ENCODE data around the gene DNAJC9.
"Not testable (repeated sequence)": the region's sequence is repeated elsewhere in the genome, so short reads cannot be mapped to it uniquely, and the experiment has no call there.

The DNAJC9 gene

DNA sequence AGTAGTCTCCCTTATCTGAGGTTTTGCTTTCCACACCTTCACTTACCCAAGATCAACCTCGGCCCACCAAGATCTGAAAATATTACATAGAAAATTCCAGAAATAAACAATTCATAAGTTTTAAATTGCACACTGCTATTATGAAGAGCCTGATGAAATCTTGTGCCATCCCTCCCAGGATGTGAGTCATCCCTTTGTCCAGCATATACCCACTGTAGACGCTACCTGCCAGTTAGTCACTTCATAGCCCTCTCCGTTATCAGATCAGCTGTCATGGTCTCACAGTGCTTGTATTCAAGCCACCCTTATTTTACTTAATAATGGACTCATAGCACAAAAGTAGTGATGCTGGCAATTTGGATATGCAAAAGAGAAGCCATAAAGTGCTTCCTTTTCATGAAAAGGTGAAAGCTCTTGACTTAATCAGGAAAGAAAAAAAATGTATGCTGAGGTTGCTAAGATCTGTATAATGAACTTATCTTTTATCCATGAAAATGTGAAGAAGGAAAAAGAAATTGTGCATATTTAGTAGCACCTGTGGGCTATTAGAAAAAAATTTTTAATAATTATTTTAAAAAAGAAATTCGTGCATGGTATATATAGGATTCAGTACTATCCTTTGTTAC, 15.2 kb upstream of the DNAJC9 start:
- H4K20me1 ChIP-seq (ENCODE audit: insufficient read depth) = no peaks in the 10 kb centered on the region
- H3K4me3 ChIP-seq (IDR thresholded peaks at IDR 0.05; ENCODE audit: insufficient read depth, low read depth, low read length) = no peak overlapping the region
- no peaks in the 10 kb centered on the region for H3K36me3 ChIP-seq (ENCODE audit: insufficient read depth)
- H3K79me2 ChIP-seq (ENCODE audit: insufficient read depth, low read depth) = no peaks in the 10 kb centered on the region
- no peak overlapping the region for H3K27ac ChIP-seq
- no peak overlapping the region for H2AFZ ChIP-seq (ENCODE audit: low read depth)
- TF ChIP-seq, protein P1, sequence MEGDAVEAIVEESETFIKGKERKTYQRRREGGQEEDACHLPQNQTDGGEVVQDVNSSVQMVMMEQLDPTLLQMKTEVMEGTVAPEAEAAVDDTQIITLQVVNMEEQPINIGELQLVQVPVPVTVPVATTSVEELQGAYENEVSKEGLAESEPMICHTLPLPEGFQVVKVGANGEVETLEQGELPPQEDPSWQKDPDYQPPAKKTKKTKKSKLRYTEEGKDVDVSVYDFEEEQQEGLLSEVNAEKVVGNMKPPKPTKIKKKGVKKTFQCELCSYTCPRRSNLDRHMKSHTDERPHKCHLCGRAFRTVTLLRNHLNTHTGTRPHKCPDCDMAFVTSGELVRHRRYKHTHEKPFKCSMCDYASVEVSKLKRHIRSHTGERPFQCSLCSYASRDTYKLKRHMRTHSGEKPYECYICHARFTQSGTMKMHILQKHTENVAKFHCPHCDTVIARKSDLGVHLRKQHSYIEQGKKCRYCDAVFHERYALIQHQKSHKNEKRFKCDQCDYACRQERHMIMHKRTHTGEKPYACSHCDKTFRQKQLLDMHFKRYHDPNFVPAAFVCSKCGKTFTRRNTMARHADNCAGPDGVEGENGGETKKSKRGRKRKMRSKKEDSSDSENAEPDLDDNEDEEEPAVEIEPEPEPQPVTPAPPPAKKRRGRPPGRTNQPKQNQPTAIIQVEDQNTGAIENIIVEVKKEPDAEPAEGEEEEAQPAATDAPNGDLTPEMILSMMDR (conservative IDR thresholded peaks at IDR 0.05; ENCODE audit: low read depth, low read length) = no peak
- no peaks in the 10 kb centered on the region for H3K27me3 ChIP-seq (ENCODE audit: insufficient read depth, low read depth)
- no peak overlapping the region for H3K9ac ChIP-seq
- H3K4me1 ChIP-seq (ENCODE audit: low read depth, poor library complexity, severe bottlenecking) = no peaks in the 10 kb centered on the region
- no peak overlapping the region for H3K4me2 ChIP-seq

DNA sequence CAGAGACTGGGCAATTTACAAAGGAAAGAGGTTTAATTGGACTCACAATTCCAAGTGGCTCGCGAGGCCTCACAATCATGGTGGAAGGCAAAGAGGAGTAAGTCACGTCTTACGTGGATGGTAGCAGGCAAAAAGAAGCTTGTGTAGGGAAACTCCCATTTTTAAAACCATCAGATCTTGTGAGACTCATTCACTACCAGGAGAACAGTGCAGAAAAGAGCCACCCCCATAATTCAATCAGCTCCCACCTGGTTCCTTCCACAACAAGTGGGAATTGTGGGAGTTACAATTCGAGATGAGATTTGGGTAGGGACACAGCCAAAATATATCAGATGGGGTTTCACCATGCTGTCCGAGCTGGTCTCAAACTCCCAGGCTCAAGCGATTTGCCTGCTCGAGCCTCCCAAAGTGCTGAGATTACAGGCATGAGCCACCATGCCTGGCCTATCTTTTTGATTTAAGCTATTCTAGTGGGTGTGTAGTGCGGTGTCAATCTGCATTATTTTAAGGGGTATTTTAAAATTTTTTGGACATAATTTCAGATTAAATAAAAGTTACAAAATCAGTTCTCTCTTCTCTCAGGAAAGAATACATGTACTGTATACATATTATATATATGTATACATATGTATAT, 14.4 kb upstream of the DNAJC9 start:
- Histone ChIP-seq H2AFZ (ENCODE audit: low read depth) (no peak overlapping the region), H3K4me1 (ENCODE audit: low read depth, poor library complexity, severe bottlenecking) (no peaks in the 10 kb centered on the region), H3K27me3 (ENCODE audit: insufficient read depth, low read depth) (no peaks in the 10 kb centered on the region), H4K20me1 (ENCODE audit: insufficient read depth) (no peaks in the 10 kb centered on the region), H3K79me2 (ENCODE audit: insufficient read depth, low read depth) (no peaks in the 10 kb centered on the region), H3K27ac (no peak overlapping the region), H3K36me3 (ENCODE audit: insufficient read depth) (no peaks in the 10 kb centered on the region), H3K4me3 (IDR thresholded peaks at IDR 0.05; ENCODE audit: insufficient read depth, low read depth, low read length) (no peak overlapping the region), H3K9ac (no peak overlapping the region), H3K4me2 (no peak overlapping the region)
- TF ChIP-seq, protein P1 (conservative IDR thresholded peaks at IDR 0.05; ENCODE audit: low read depth, low read length) = no peak

DNA sequence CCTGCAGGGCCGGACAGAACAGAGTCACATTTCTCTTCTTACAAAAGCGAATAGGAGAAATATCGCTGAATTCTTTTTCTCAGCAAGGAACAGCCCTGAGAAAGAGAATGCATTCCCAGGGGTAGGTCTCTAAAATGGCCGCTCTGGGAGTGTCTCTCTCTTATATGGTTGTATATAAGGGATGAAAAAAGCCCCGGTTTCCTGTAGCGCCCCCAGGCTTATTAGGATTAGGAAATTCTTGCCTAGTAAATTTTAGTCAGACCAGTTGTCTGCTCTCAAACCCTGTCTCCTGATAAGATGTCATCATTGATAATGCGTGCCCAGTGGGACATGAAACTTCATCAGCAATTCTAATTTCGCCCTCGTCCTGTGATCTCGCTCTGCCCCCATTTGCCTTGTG, 11.6 kb upstream of the DNAJC9 start:
- H4K20me1 ChIP-seq (ENCODE audit: insufficient read depth); H3K79me2 ChIP-seq (ENCODE audit: insufficient read depth, low read depth); H3K4me2 ChIP-seq; H3K27ac ChIP-seq; H3K36me3 ChIP-seq (ENCODE audit: insufficient read depth); H3K4me3 ChIP-seq (IDR thresholded peaks at IDR 0.05; ENCODE audit: insufficient read depth, low read depth, low read length); H2AFZ ChIP-seq (ENCODE audit: low read depth); H3K9ac ChIP-seq; H3K27me3 ChIP-seq (ENCODE audit: insufficient read depth, low read depth); H3K4me1 ChIP-seq (ENCODE audit: low read depth, poor library complexity, severe bottlenecking): not testable (repeated sequence)

DNA sequence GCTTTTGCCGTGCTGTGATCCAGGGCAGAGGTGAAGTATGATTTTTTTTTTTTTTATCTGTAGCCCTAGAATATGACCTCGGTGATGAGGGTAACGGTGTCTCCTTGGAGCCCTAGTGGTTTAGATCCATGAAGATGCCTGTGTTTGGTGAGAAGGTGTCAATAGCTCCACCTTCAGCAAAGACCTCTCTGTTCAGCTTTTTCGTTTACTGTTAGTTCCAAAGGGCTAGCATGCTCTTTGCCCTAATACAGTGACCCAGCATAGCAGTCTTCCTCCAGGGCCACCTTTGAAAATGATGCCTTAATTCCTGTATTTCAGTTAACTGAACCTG, 6.1 kb upstream of the DNAJC9 start:
- Histone ChIP-seq H3K4me2 (peak overlapping the region; percentile 73), H3K9ac (peak overlapping the region; percentile 73; the same call in 1 of the 2 replicates), H3K79me2 (ENCODE audit: insufficient read depth, low read depth) (peaks cover 33% of the 10 kb centered on the region), H3K4me3 (IDR thresholded peaks at IDR 0.05; ENCODE audit: insufficient read depth, low read depth, low read length) (no peak overlapping the region), H3K36me3 (ENCODE audit: insufficient read depth) (no peaks in the 10 kb centered on the region), H3K4me1 (ENCODE audit: low read depth, poor library complexity, severe bottlenecking) (peaks cover 22% of the 10 kb centered on the region), H4K20me1 (ENCODE audit: insufficient read depth) (no peaks in the 10 kb centered on the region), H3K27ac (peak overlapping the region; percentile 65), H2AFZ (ENCODE audit: low read depth) (peak overlapping the region; percentile 72; the same call in 1 of the 2 replicates), H3K27me3 (ENCODE audit: insufficient read depth, low read depth) (no peaks in the 10 kb centered on the region)
- TF ChIP-seq, protein P1 (conservative IDR thresholded peaks at IDR 0.05; ENCODE audit: low read depth, low read length) = no peak

All from KMS-11 (cell line).